SK-N-SH treated with all-trans-retinoic acid at 6 μM for 48 hours (cell line): ENCODE measurements around the gene FUT1.
"Not testable (repeated sequence)": the region's sequence is repeated elsewhere in the genome, so short reads cannot be mapped to it uniquely, and the experiment has no call there.

Experiments
- ARNTL ChIP-seq: fragments of 450-650 bp; formaldehyde crosslinking; IDR thresholded peaks from 2 replicates; pipeline ENCODE4 v1.5.0; 2020; ENCODE audit warnings: low read depth, mild to moderate bottlenecking, moderate library complexity, borderline replicate concordance
- BACH2 ChIP-seq: fragments of 250-450 bp; sonication (Bioruptor Pico); IDR thresholded peaks from 2 replicates; pipeline ENCODE4 v1.9.0; 2021; ENCODE audit warnings: mild to moderate bottlenecking, borderline replicate concordance
- CSDC2 ChIP-seq: fragments of 250-450 bp; sonication (Bioruptor Pico); IDR thresholded peaks from 2 replicates; pipeline ENCODE4 v1.5.0; 2020; ENCODE audit warnings: mild to moderate bottlenecking, moderate library complexity
- CSRNP3 ChIP-seq: fragments of 250-450 bp; sonication (Bioruptor Pico); IDR thresholded peaks from 2 replicates; pipeline ENCODE4 v1.5.1; 2021; ENCODE audit warnings: mild to moderate bottlenecking, moderate library complexity
- ESRRG ChIP-seq: fragments of 250-450 bp; sonication (Bioruptor Pico); IDR thresholded peaks from 2 replicates; pipeline ENCODE4 v1.6.1; 2021; ENCODE audit warnings: mild to moderate bottlenecking
- PATZ1 ChIP-seq: fragments of 250-450 bp; sonication (Bioruptor Pico); IDR thresholded peaks from 2 replicates; pipeline ENCODE4 v1.8.0; 2020; ENCODE audit warnings: mild to moderate bottlenecking, moderate library complexity, borderline replicate concordance
- SNAI2 ChIP-seq: fragments of 250-450 bp; sonication (Bioruptor Pico); IDR thresholded peaks from 2 replicates; pipeline ENCODE4 v1.5.0; 2020; ENCODE audit warnings: mild to moderate bottlenecking, moderate library complexity
- TCF4 ChIP-seq: fragments of 250-450 bp; sonication (Bioruptor Pico); IDR thresholded peaks from 2 replicates; pipeline ENCODE4 v1.8.0; 2021; ENCODE audit warnings: mild to moderate bottlenecking, moderate library complexity, borderline replicate concordance
- TSHZ2 ChIP-seq: fragments of 250-450 bp; sonication (Bioruptor Pico); IDR thresholded peaks from 2 replicates; pipeline ENCODE4 v1.5.0; 2020; ENCODE audit warnings: mild to moderate bottlenecking, moderate library complexity
- ZFP3 ChIP-seq: fragments of 250-450 bp; sonication (Bioruptor Pico); IDR thresholded peaks from 2 replicates; pipeline ENCODE4 v1.5.0; 2020; ENCODE audit warnings: mild to moderate bottlenecking, moderate library complexity
- TF ChIP-seq, protein P1 (sequence below): fragments of 250-450 bp; sonication (Bioruptor Pico); IDR thresholded peaks from 2 replicates; pipeline ENCODE4 v1.5.1; 2020; ENCODE audit warnings: low read depth, mild to moderate bottlenecking, moderate library complexity

DNA sequence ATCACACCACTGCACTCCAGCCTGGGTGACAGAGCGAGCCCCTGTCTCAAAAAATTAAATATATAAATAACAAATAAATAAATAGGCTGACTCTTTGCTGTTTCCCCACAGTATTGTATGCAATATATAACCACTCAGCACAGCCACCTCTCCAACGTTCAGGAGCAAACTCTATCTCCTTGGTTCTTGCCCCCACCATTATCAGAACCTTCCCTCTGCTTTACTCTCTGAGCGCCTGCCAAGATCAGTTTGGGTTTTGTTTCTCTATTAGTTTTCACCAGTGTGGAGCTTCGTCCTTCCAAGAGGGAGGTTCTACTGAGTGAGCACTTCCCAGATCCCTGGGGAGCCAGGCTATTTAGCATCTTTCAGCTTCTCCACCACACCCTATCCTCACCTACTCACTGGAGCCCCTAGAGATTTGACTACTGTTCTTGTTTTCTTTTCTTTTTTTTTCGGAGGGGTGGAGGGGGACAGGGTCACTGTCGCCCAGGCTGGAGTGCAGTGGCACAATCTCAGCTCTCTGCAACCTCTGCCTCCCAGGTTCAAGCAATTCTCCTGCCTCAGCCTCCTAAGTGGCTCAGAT, 15.8 kb upstream of the FUT1 start:
- TF ChIP-seq ESRRG (CRISPR knock-in tag); TSHZ2; CSRNP3 (CRISPR knock-in tag); PATZ1; SNAI2 (CRISPR knock-in tag); TCF4 (CRISPR knock-in tag); ZFP3 (CRISPR knock-in tag); CSDC2; ARNTL; BACH2: not testable (repeated sequence)
- TF ChIP-seq, protein P1, sequence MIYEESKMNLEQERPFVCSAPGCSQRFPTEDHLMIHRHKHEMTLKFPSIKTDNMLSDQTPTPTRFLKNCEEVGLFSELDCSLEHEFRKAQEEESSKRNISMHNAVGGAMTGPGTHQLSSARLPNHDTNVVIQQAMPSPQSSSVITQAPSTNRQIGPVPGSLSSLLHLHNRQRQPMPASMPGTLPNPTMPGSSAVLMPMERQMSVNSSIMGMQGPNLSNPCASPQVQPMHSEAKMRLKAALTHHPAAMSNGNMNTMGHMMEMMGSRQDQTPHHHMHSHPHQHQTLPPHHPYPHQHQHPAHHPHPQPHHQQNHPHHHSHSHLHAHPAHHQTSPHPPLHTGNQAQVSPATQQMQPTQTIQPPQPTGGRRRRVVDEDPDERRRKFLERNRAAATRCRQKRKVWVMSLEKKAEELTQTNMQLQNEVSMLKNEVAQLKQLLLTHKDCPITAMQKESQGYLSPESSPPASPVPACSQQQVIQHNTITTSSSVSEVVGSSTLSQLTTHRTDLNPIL (CRISPR knock-in tag): not testable (repeated sequence)
